A172 (cell line): ENCODE measurements around the gene FAM200C. TPM values are rescaled to one million over a fixed set of nuclear protein-coding genes. Genes with fewer than 3 reads are reported as not detected.

Source experiments
- total RNA-seq: library from RNA; depleted of rRNA; stranded (reverse); fragments of >200 nt; shearing (Covaris generic); gene quantifications from 2 replicates; pipeline ENCODE4 v1.2.3, GENCODE V29; 2014; rRNA removed

The FAM200C gene
- total RNA-seq, 1 experiment from 2014 or later, result 17.9 TPM

Other genes starting within 250 kb of the FAM200C start
- gene FABP6, start 170.5 kb downstream of the FAM200C start, total RNA-seq, result 0.17 and 1.5 TPM in 2 replicates
- gene CCNJL, start 87.5 kb downstream of the FAM200C start, total RNA-seq, result 10.5 and 15.2 TPM in 2 replicates
- gene C1QTNF2, start 29.4 kb downstream of the FAM200C start, total RNA-seq, result 1.5 and 1.6 TPM in 2 replicates
- 58.4 and 62.1 TPM in 2 replicates for gene SLU7, start 19.0 kb upstream of the FAM200C start, total RNA-seq
- 292 and 382 TPM in 2 replicates for gene PTTG1, start 21.8 kb upstream of the FAM200C start, total RNA-seq